A673 (cell line): ENCODE results near the gene CHRM4.

Source experiments
- EZH2 ChIP-seq: fragments of 200-600 bp; sonication (generic); IDR thresholded peaks from 2 replicates; pipeline ENCODE4 v1.6.1; 2017; ENCODE audit warnings: borderline replicate concordance, low read depth, mild to moderate bottlenecking, mixed read lengths, antibody characterized with exemption, low read length; ENCODE audit not compliant: poor library complexity, severe bottlenecking
- TF ChIP-seq, protein P1 (sequence below): fragments of 300-800, 200-600 bp; sonication (generic); conservative IDR thresholded peaks from 2 replicates; pipeline ENCODE4 v1.5.1; 2017; ENCODE audit warnings: low read depth, mild to moderate bottlenecking, antibody characterized with exemption, low read length, moderate library complexity, mixed read lengths

DNA sequence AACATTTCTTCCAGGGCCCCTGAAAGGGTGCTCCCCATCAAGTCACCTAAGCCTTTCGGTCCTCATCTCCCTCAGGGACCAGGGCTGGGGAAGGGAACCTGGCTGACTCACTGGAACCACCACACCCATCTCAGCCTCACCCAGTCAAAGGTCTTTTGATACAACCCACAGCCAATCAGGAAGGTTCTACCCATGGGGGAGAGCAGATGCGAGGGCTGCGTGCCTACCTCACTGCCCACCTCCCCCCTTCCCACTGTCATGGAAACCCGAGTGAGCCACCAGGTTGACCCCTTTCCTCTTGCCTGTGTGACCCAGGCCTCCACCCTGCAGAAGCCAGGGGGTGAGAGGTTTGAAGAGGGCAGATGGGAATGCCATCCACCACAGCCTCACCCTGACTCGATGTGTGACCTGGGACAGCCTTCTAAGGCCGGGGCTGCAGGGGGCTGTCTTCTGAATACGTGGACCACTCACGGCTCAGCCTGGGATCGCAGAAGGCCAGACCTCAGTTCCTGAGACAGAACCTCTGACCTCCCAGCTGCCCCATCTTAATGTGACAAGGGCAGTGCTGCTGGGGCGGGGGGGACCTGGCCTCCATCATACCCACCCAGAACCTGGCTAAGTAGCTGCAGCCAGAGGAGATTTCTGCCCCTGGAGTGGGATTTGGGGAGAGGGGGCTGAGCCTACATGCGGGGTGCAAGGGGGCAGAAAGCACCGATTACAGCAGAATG lies 7.4 kb downstream of the CHRM4 start:
- TF ChIP-seq, protein P1, sequence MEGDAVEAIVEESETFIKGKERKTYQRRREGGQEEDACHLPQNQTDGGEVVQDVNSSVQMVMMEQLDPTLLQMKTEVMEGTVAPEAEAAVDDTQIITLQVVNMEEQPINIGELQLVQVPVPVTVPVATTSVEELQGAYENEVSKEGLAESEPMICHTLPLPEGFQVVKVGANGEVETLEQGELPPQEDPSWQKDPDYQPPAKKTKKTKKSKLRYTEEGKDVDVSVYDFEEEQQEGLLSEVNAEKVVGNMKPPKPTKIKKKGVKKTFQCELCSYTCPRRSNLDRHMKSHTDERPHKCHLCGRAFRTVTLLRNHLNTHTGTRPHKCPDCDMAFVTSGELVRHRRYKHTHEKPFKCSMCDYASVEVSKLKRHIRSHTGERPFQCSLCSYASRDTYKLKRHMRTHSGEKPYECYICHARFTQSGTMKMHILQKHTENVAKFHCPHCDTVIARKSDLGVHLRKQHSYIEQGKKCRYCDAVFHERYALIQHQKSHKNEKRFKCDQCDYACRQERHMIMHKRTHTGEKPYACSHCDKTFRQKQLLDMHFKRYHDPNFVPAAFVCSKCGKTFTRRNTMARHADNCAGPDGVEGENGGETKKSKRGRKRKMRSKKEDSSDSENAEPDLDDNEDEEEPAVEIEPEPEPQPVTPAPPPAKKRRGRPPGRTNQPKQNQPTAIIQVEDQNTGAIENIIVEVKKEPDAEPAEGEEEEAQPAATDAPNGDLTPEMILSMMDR, result no peak
- no peak for TF ChIP-seq EZH2
